ENCODE results near the gene PLEKHA1. TPM values are rescaled to one million over a fixed set of nuclear protein-coding genes. Genes with fewer than 3 reads are reported as not detected.

PLEKHA1 gene
- total and polyA plus RNA-seq, 2 of the 13 experiments (the other 11 are each of a cell fraction or from before 2014, with no cell fraction given), result 32.2 to 53.3 TPM

- no peak; the same call in 1 of the 2 replicates for TF ChIP-seq POLR2AphosphoS2 (IDR thresholded peaks at IDR 0.05; ENCODE audit: low read depth, low read length)
- 0 out of 2 replicates have a peak, but pooled peaks have one; percentile 34 for TF ChIP-seq REPIN1 (CRISPR knock-in tag; IDR thresholded peaks at IDR 0.05; ENCODE audit: borderline replicate concordance, low read depth)
- no peak for TF ChIP-seq KAT2B (IDR thresholded peaks at IDR 0.05; ENCODE audit: borderline replicate concordance, low read depth, low read length)
- peak; percentile 88 for TF ChIP-seq HNF1A (IDR thresholded peaks at IDR 0.05; ENCODE audit: low read depth)
- peak; percentile 94 for TF ChIP-seq HNF1A (CRISPR knock-in tag; IDR thresholded peaks at IDR 0.05; ENCODE audit: borderline replicate concordance)
- no peak for TF ChIP-seq ZNF678 (CRISPR knock-in tag; IDR thresholded peaks at IDR 0.05)
- no peak for TF ChIP-seq ZSCAN20 (CRISPR knock-in tag; IDR thresholded peaks at IDR 0.05; ENCODE audit: borderline replicate concordance)
- no peak for TF ChIP-seq RFX5 (IDR thresholded peaks at IDR 0.05; ENCODE audit: low read depth, low read length)
- no peak for TF ChIP-seq ZNF496 (CRISPR knock-in tag; IDR thresholded peaks at IDR 0.05; ENCODE audit: insufficient replicate concordance)
- no peak for TF ChIP-seq NBN (conservative IDR thresholded peaks at IDR 0.05)
- TF ChIP-seq ZSCAN29 (CRISPR knock-in tag; conservative IDR thresholded peaks at IDR 0.05), result peak; percentile 81; the same call in 1 of the 2 replicates
- no peak for TF ChIP-seq ZNF468 (CRISPR knock-in tag; IDR thresholded peaks at IDR 0.05)
- TF ChIP-seq ZNF550 (CRISPR knock-in tag; IDR thresholded peaks at IDR 0.05; ENCODE audit: borderline replicate concordance), result no peak
- TF ChIP-seq ZIK1 (CRISPR knock-in tag; IDR thresholded peaks at IDR 0.05; ENCODE audit: borderline replicate concordance, low read depth), result no peak
- TF ChIP-seq ZNF83 (CRISPR knock-in tag; IDR thresholded peaks at IDR 0.05; ENCODE audit: borderline replicate concordance), result no peak
- TF ChIP-seq TOE1 (CRISPR knock-in tag; IDR thresholded peaks at IDR 0.05), result no peak
- no peak for TF ChIP-seq HNRNPH1 (optimal IDR thresholded peaks at IDR 0.05; ENCODE audit: low read depth, low read length)
- TF ChIP-seq ZNF703 (CRISPR knock-in tag; IDR thresholded peaks at IDR 0.05; ENCODE audit: borderline replicate concordance), result no peak
- no peak for TF ChIP-seq ZNF136 (CRISPR knock-in tag; IDR thresholded peaks at IDR 0.05; ENCODE audit: low read depth)
- no peak for TF ChIP-seq PTBP1 (IDR thresholded peaks at IDR 0.05; ENCODE audit: low read depth, low read length, poor library complexity, severe bottlenecking)
- TF ChIP-seq CC2D1A (CRISPR knock-in tag; IDR thresholded peaks at IDR 0.05), result no peak
- TF ChIP-seq PREB (CRISPR knock-in tag; IDR thresholded peaks at IDR 0.05), result no peak
- TF ChIP-seq IKZF1 (IDR thresholded peaks at IDR 0.05), result no peak
- TF ChIP-seq ARNTL (CRISPR knock-in tag; IDR thresholded peaks at IDR 0.05), result no peak
- no peak for TF ChIP-seq NFRKB (IDR thresholded peaks at IDR 0.05)
- TF ChIP-seq CREB1 (IDR thresholded peaks at IDR 0.05), result no peak
- peak; percentile 42 for TF ChIP-seq CREB1 (CRISPR knock-in tag; IDR thresholded peaks at IDR 0.05)
Observed at GRCh38 chr10:122331615-122332446, 42.7 kb upstream of the PLEKHA1 start (continued).
